ENCODE measurements around the gene PIP5KL1.

PIP5KL1 gene

DNA sequence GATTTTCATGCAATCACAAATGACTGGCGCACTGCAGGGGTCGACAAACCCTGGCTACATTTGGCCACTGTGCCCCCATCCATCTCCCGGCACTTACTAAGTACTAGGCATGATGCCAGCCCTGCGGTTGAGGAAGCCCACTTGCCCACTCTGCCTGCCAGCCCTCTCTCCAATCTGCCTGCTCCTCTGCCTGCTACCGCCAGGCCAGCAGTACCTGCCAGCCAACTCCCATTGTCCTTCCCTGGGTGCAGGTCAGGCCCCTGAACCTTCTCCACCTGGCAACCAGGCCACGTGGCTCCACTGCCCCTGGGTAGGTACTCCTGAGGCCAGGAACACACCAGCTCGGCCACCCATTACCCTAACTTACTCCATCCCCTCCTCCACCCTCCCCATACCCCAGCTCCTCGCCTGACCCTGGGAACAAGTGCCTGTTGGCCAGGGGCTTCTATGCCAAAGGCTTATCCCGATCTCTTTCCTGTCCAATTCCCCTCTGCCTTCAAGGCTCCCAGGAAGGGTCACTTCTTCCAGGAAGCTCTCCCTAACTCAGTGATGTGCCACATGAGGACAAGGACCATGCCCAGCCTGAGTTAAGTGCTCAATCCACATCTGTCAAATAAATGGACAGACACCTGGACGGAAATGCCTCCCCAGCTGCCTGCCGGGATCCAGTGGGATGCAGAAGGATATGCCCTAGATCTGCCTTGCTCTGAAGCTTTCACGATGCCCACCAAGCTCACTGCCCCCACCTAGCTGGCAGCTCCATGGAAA is 43.6 kb upstream of the PIP5KL1 start:
- H3K9me2 ChIP-seq (ENCODE audit: low read depth, low read length): no peaks in the 10 kb centered on the region
- peak overlapping the region; percentile 91; the same call in 1 of the 2 replicates for H3K9ac ChIP-seq (ENCODE audit: low read length)
- peak overlapping the region; percentile 90 for H3K4me2 ChIP-seq (ENCODE audit: low read length)
- H3K4me3 ChIP-seq (ENCODE audit: low read depth, low read length, poor library complexity, severe bottlenecking): peak overlapping the region; percentile 83
- H3F3A ChIP-seq (ENCODE audit: insufficient read depth, low read length): no peaks in the 10 kb centered on the region
- no peaks in the 10 kb centered on the region for H3K27me3 ChIP-seq (ENCODE audit: insufficient read depth, low read length)
- H2AFZ ChIP-seq (ENCODE audit: low read length): no peak overlapping the region
- H3K27ac ChIP-seq (ENCODE audit: low read depth, low read length, poor library complexity, severe bottlenecking): peak overlapping the region; percentile 90
- peaks cover 98% of the 10 kb centered on the region for H3K4me1 ChIP-seq (ENCODE audit: insufficient read depth, low read length, severe bottlenecking)
- H3K79me2 ChIP-seq (ENCODE audit: insufficient read depth, low read length): peaks cover 65% of the 10 kb centered on the region
- peaks cover 32% of the 10 kb centered on the region for H3K36me3 ChIP-seq (ENCODE audit: insufficient read depth, low read length)
- no peaks in the 10 kb centered on the region for H3K9me3 ChIP-seq (ENCODE audit: low read length)
- H4K20me1 ChIP-seq (ENCODE audit: insufficient read depth, low read length): no peaks in the 10 kb centered on the region
- TF ChIP-seq, protein P1, sequence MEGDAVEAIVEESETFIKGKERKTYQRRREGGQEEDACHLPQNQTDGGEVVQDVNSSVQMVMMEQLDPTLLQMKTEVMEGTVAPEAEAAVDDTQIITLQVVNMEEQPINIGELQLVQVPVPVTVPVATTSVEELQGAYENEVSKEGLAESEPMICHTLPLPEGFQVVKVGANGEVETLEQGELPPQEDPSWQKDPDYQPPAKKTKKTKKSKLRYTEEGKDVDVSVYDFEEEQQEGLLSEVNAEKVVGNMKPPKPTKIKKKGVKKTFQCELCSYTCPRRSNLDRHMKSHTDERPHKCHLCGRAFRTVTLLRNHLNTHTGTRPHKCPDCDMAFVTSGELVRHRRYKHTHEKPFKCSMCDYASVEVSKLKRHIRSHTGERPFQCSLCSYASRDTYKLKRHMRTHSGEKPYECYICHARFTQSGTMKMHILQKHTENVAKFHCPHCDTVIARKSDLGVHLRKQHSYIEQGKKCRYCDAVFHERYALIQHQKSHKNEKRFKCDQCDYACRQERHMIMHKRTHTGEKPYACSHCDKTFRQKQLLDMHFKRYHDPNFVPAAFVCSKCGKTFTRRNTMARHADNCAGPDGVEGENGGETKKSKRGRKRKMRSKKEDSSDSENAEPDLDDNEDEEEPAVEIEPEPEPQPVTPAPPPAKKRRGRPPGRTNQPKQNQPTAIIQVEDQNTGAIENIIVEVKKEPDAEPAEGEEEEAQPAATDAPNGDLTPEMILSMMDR (IDR thresholded peaks at IDR 0.05; ENCODE audit: low read length): no peak
- TF ChIP-seq EZH2 (IDR thresholded peaks at IDR 0.05; ENCODE audit: borderline replicate concordance, low read length): no peak

DNA sequence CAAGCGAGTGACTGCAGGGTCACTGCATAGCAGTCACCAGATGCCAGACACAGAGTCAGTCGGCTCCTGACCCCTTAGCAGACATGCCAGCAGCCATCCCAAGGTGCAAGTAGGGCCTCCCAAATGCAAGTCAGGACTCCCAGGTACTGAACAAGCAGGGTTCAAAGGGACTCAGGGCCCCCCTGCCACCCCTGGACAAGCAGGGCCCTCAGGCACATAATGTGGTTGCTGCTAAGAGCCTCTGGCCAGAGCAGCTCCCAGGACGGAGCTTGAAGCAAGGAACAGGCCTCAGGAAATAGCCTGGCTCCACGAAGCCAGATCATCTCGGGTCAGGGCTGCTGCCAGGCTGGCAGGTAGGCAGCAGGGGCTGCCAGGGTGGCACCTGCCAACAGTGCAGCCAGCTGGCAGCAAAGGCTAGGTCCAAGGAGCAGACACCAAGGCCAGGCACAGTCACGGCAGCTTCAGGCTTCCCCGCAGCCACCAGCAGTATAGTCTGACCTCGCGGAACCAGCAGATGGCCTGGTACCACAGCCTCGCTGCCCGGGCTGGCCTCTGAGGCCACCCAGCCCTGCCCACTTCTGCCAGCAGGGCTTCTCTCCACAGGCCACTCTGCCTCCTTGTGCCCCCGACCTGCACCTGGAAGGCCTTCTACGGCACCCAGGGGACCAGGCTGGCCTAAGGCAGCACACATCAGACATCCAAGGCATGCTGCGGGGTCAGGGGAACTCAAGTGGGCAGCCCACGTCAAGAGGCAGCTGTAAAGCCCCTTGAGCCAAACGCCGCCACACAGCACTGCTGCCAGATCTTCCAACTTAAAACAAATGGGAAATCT is 42.8 kb upstream of the PIP5KL1 start:
- Histone ChIP-seq H2AFZ (ENCODE audit: low read length) (no peak overlapping the region), H3K9ac (ENCODE audit: low read length) (peak overlapping the region; percentile 91; the same call in 1 of the 2 replicates), H3K27me3 (ENCODE audit: insufficient read depth, low read length) (no peaks in the 10 kb centered on the region), H3K9me3 (ENCODE audit: low read length) (no peaks in the 10 kb centered on the region), H4K20me1 (ENCODE audit: insufficient read depth, low read length) (no peaks in the 10 kb centered on the region), H3K9me2 (ENCODE audit: low read depth, low read length) (no peaks in the 10 kb centered on the region), H3K36me3 (ENCODE audit: insufficient read depth, low read length) (peaks cover 24% of the 10 kb centered on the region), H3K4me3 (ENCODE audit: low read depth, low read length, poor library complexity, severe bottlenecking) (peak overlapping the region; percentile 83), H3F3A (ENCODE audit: insufficient read depth, low read length) (no peaks in the 10 kb centered on the region), H3K79me2 (ENCODE audit: insufficient read depth, low read length) (peaks cover 65% of the 10 kb centered on the region), H3K27ac (ENCODE audit: low read depth, low read length, poor library complexity, severe bottlenecking) (peak overlapping the region; percentile 90), H3K4me1 (ENCODE audit: insufficient read depth, low read length, severe bottlenecking) (peaks cover 100% of the 10 kb centered on the region), H3K4me2 (ENCODE audit: low read length) (peak overlapping the region; percentile 90)
- TF ChIP-seq, protein P1 (IDR thresholded peaks at IDR 0.05; ENCODE audit: low read length): no peak
- no peak for TF ChIP-seq EZH2 (IDR thresholded peaks at IDR 0.05; ENCODE audit: borderline replicate concordance, low read length)

DNA sequence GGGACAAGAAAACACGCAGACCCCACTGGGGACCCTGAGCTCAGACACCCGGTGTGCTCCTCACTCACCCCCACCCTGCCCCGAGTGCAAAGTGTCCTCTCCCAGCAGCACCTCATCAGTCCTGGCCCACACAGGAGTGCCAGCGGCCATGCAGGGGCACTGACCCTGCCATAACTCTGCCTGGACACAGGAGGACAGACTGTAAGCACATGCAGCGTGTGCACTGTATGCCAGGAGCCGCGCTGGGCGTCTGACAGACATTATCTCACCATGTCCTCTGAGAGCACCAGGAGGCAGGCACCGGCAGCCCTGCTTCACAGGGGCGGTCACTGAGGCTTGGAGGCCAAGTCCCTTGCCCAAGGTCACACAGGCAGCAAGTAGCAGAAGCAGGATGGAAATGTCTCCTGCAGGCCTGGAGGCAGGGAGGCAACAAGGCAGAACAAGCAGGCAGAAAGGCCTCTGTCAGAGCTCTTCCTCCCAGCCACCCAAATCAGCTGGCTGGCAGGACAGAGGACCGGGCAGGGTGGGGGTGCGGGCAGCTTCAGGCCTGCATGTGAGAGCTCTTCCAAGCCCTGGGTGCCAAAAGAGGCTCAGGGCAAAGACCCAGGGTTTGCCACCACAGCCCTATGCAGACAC is 41.8 kb upstream of the PIP5KL1 start:
- H3K36me3 ChIP-seq (ENCODE audit: insufficient read depth, low read length): peaks cover 16% of the 10 kb centered on the region
- H3K79me2 ChIP-seq (ENCODE audit: insufficient read depth, low read length): peaks cover 65% of the 10 kb centered on the region
- H3K4me1 ChIP-seq (ENCODE audit: insufficient read depth, low read length, severe bottlenecking): peaks cover 100% of the 10 kb centered on the region
- no peaks in the 10 kb centered on the region for H4K20me1 ChIP-seq (ENCODE audit: insufficient read depth, low read length)
- no peaks in the 10 kb centered on the region for H3K9me2 ChIP-seq (ENCODE audit: low read depth, low read length)
- H3K27ac ChIP-seq (ENCODE audit: low read depth, low read length, poor library complexity, severe bottlenecking): peak overlapping the region; percentile 90
- peak overlapping the region; percentile 90 for H3K4me2 ChIP-seq (ENCODE audit: low read length)
- H3K4me3 ChIP-seq (ENCODE audit: low read depth, low read length, poor library complexity, severe bottlenecking): peak overlapping the region; percentile 83
- H3K27me3 ChIP-seq (ENCODE audit: insufficient read depth, low read length): no peaks in the 10 kb centered on the region
- peak overlapping the region; percentile 44; the same call in 1 of the 2 replicates for H3K9ac ChIP-seq (ENCODE audit: low read length)
- no peaks in the 10 kb centered on the region for H3F3A ChIP-seq (ENCODE audit: insufficient read depth, low read length)
- H3K9me3 ChIP-seq (ENCODE audit: low read length): no peaks in the 10 kb centered on the region
- H2AFZ ChIP-seq (ENCODE audit: low read length): no peak overlapping the region
- TF ChIP-seq, protein P1 (IDR thresholded peaks at IDR 0.05; ENCODE audit: low read length): no peak
- TF ChIP-seq EZH2 (IDR thresholded peaks at IDR 0.05; ENCODE audit: borderline replicate concordance, low read length): no peak
